HepG2 (cell line): ENCODE results near the gene DMPK. TPM values are rescaled to one million over a fixed set of nuclear protein-coding genes. Genes with fewer than 3 reads are reported as not detected.

Source experiments
- ELF4 ChIP-seq: sonication (generic); formaldehyde crosslinking; IDR thresholded peaks from 2 replicates; pipeline ENCODE4 v1.5.0; 2020; ENCODE audit warnings: missing genetic modification reagents, mild to moderate bottlenecking, moderate library complexity, borderline replicate concordance
- KAT2B ChIP-seq: fragments of 150-350 bp; IDR thresholded peaks from 2 replicates; pipeline ENCODE4 v1.6.1; 2014; ENCODE audit warnings: low read depth, low read length, borderline replicate concordance
- MBNL3 ChIP-seq: fragments of 250-450 bp; sonication (Bioruptor Pico); conservative IDR thresholded peaks from 2 replicates; pipeline ENCODE4 v1.8.0; 2022; ENCODE audit warnings: mild to moderate bottlenecking, inconsistent platforms
- NCOR1 ChIP-seq: fragments of 200-600 bp; sonication (generic); IDR thresholded peaks from 2 replicates; pipeline ENCODE4 v1.7.0; 2017; ENCODE audit warnings: antibody characterized with exemption, low read length, borderline replicate concordance
- RAD51 ChIP-seq: fragments of 450-650 bp; IDR thresholded peaks from 2 replicates; pipeline ENCODE4 v1.6.1; 2016; ENCODE audit warnings: borderline replicate concordance
- RBM22 ChIP-seq: fragments of 200-400 bp; formaldehyde crosslinking; optimal IDR thresholded peaks from 2 replicates; pipeline ENCODE3; 2017; ENCODE audit warnings: mild to moderate bottlenecking, low read length, moderate library complexity
- REL ChIP-seq: sonication (generic); formaldehyde crosslinking; conservative IDR thresholded peaks from 2 replicates; pipeline ENCODE4 v1.8.0; 2022; ENCODE audit warnings: mild to moderate bottlenecking, missing genetic modification reagents, moderate library complexity
- SRSF4 ChIP-seq: fragments of 200-400 bp; formaldehyde crosslinking; IDR thresholded peaks from one replicate; pipeline ENCODE4 v1.6.1; 2018; ENCODE audit warnings: mild to moderate bottlenecking, low read depth, low read length, moderate library complexity; ENCODE audit not compliant: poor library complexity, severe bottlenecking
- SSRP1 ChIP-seq: IDR thresholded peaks from 2 replicates; pipeline ENCODE4 v1.6.1; 2016; ENCODE audit warnings: control low read depth
- YEATS4 ChIP-seq: sonication (generic); formaldehyde crosslinking; IDR thresholded peaks from 2 replicates; pipeline ENCODE4 v1.4.0; 2020; ENCODE audit warnings: missing genetic modification reagents, borderline replicate concordance
- ZNF253 ChIP-seq: sonication (generic); formaldehyde crosslinking; IDR thresholded peaks from 2 replicates; pipeline ENCODE4 v1.8.0; 2022; ENCODE audit warnings: mild to moderate bottlenecking, missing genetic modification reagents, borderline replicate concordance
- ZNF572 ChIP-seq: sonication (generic); formaldehyde crosslinking; IDR thresholded peaks from 2 replicates; pipeline ENCODE4 v1.5.1; 2020; ENCODE audit warnings: mild to moderate bottlenecking, missing genetic modification reagents
- ZNF782 ChIP-seq: sonication (generic); formaldehyde crosslinking; IDR thresholded peaks from 2 replicates; pipeline ENCODE4 v1.4.0; 2020; ENCODE audit warnings: missing genetic modification reagents, mild to moderate bottlenecking, borderline replicate concordance
- ZNF792 ChIP-seq: IDR thresholded peaks from 2 replicates; pipeline ENCODE4 v1.6.1; 2016
- ZNF841 ChIP-seq: sonication (generic); formaldehyde crosslinking; IDR thresholded peaks from 2 replicates; pipeline ENCODE4 v1.8.1; 2023; ENCODE audit warnings: missing genetic modification reagents, borderline replicate concordance
- ZNF850 ChIP-seq: sonication (generic); formaldehyde crosslinking; conservative IDR thresholded peaks from 2 replicates; pipeline ENCODE4 v1.9.0; 2021; ENCODE audit warnings: mild to moderate bottlenecking, missing genetic modification reagents
- ZSCAN29 ChIP-seq: sonication (generic); formaldehyde crosslinking; conservative IDR thresholded peaks from 2 replicates; pipeline ENCODE4 v1.4.0; 2020; ENCODE audit warnings: mild to moderate bottlenecking, missing genetic modification reagents
- ZSCAN30 ChIP-seq: sonication (generic); formaldehyde crosslinking; IDR thresholded peaks from 2 replicates; pipeline ENCODE4 v1.5.0; 2020; ENCODE audit warnings: mild to moderate bottlenecking, missing genetic modification reagents
- polyA plus RNA-seq, 8 experiments: library from polyadenylated mRNA; depleted of rRNA in 3 of 8; stranded (reverse) in 7 of 8; unstranded in 1 of 8; fragments of >200 nt; fragmentation: Illumina TruSeq in 4 of 8; extraction: Trizol in 4 of 8; gene quantifications; 2 replicates each; pipeline versions ENCODE4 v1.2.1 to v1.2.3, GENCODE V29; 2011 to 2016; ENCODE audit warnings: low read depth in 4 of 8, missing spikeins in 1 of 8, mixed read lengths in 1 of 8; ENCODE audit not compliant: insufficient read depth in 1 of 8
- total RNA-seq, 5 experiments: library from RNA; depleted of rRNA; stranded (reverse); fragments of >200 nt; fragmentation: Illumina TruSeq; extraction: Trizol; gene quantifications; 2 replicates each; pipeline ENCODE4 v1.2.3, GENCODE V29; 2016; ENCODE audit warnings: low read depth in 1 of 5
- TF ChIP-seq, protein P1 (sequence below), 2 experiments: sonication (generic) in 1 of 2; formaldehyde crosslinking in 1 of 2; IDR thresholded peaks; 2 replicates each; pipeline versions ENCODE4 v1.4.0 to v1.6.1; 2016 to 2020; ENCODE audit warnings: borderline replicate concordance in 1 of 2, low read depth in 1 of 2, mild to moderate bottlenecking in 1 of 2, missing genetic modification reagents in 1 of 2
- TF ChIP-seq, protein P2 (sequence below): sonication (generic); formaldehyde crosslinking; IDR thresholded peaks from 2 replicates; pipeline ENCODE4 v1.5.1; 2020; ENCODE audit warnings: mild to moderate bottlenecking, missing genetic modification reagents, borderline replicate concordance
- TF ChIP-seq, protein P3 (sequence below): sonication (generic); formaldehyde crosslinking; conservative IDR thresholded peaks from 2 replicates; pipeline ENCODE4 v1.8.0; 2022; ENCODE audit warnings: low read depth, missing genetic modification reagents
- TF ChIP-seq, protein P4 (sequence below): sonication (generic); formaldehyde crosslinking; IDR thresholded peaks from 2 replicates; pipeline ENCODE4 v1.8.1; 2023; ENCODE audit warnings: mild to moderate bottlenecking, missing genetic modification reagents, borderline replicate concordance

The DMPK gene
- total and polyA plus RNA-seq, 2 of the 13 experiments (the other 11 are each of a cell fraction or from before 2014, with no cell fraction given) = 5.3 to 8.8 TPM

DNA sequence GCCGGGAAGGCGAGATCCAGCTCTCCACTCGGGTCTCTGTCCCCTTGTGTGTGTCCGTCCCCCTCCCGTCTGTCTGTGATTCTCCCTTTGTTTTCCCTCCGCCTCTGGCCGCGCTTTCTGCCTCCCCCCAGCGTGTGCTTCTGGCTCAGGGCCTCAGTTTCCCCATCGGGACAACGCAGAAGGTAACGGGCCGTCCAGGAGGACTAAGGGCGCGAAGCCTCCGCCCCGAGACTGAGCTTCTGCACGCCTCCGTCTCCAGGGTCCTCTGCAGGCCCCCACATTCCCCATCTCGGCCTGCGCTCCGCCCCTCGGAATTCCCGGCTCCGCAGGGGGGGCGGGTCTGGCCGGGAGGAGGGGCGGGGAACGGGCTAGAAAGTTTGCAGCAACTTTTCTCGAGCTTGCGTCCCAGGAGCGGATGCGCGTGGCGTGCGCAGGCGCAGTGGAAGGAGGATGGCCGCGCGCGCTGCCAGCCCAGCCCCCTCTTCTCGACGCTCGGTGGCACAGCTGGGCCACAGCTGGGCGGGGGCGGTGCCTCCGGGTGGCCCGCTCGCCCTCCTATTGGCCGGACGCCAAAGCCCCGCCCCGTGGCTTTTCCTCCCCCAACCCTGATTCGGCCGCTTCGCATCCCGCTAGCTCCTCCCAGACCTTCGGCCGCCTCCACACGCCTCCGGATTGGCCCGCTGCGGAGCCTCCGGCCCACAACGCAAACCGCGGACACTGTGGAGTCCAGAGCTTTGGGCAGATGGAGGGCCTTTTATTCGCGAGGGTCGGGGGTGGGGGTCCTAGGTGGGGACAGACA is 13.1 kb downstream of the DMPK start, which contains the start of gene SIX5 (continued):
- TF ChIP-seq, protein P1, sequence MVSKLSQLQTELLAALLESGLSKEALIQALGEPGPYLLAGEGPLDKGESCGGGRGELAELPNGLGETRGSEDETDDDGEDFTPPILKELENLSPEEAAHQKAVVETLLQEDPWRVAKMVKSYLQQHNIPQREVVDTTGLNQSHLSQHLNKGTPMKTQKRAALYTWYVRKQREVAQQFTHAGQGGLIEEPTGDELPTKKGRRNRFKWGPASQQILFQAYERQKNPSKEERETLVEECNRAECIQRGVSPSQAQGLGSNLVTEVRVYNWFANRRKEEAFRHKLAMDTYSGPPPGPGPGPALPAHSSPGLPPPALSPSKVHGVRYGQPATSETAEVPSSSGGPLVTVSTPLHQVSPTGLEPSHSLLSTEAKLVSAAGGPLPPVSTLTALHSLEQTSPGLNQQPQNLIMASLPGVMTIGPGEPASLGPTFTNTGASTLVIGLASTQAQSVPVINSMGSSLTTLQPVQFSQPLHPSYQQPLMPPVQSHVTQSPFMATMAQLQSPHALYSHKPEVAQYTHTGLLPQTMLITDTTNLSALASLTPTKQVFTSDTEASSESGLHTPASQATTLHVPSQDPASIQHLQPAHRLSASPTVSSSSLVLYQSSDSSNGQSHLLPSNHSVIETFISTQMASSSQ (IDR thresholded peaks at IDR 0.05; ENCODE audit: low read depth) = no peak; the same call in 1 of the 2 replicates
- TF ChIP-seq, protein P1 (CRISPR knock-in tag; IDR thresholded peaks at IDR 0.05; ENCODE audit: borderline replicate concordance) = peak; percentile 83; the same call in 1 of the 2 replicates
- TF ChIP-seq ZSCAN30 (CRISPR knock-in tag) (no peak), MBNL3 (CRISPR knock-in tag) (no peak), ZNF841 (no peak), RAD51 (no peak), SSRP1 (CRISPR knock-in tag) (no peak), ZNF253 (no peak), ZSCAN29 (CRISPR knock-in tag) (0 out of 2 replicates have a peak, but pooled peaks have one; percentile 20), ZNF782 (CRISPR knock-in tag) (no peak), NCOR1 (peak; percentile 3; the same call in 1 of the 2 replicates), ELF4 (CRISPR knock-in tag) (peak; percentile 77; the same call in 1 of the 2 replicates), SRSF4 (no peak), KAT2B (no peak), RBM22 (no peak), REL (CRISPR knock-in tag) (peak; percentile 47; the same call in 1 of the 2 replicates), YEATS4 (CRISPR knock-in tag) (peak; percentile 77; the same call in 1 of the 2 replicates), ZNF792 (CRISPR knock-in tag) (no peak; the same call in 1 of the 2 replicates), ZNF572 (CRISPR knock-in tag) (peak; percentile 93), ZNF850 (CRISPR knock-in tag) (no peak)
- TF ChIP-seq, protein P2, sequence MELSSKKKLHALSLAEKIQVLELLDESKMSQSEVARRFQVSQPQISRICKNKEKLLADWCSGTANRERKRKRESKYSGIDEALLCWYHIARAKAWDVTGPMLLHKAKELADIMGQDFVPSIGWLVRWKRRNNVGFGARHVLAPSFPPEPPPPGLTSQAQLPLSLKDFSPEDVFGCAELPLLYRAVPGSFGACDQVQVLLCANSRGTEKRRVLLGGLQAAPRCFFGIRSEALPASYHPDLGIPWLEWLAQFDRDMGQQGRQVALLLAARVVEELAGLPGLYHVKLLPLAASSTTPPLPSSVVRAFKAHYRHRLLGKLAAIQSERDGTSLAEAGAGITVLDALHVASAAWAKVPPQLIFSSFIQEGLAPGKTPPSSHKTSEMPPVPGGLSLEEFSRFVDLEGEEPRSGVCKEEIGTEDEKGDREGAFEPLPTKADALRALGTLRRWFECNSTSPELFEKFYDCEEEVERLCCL = no peak
- TF ChIP-seq, protein P3, sequence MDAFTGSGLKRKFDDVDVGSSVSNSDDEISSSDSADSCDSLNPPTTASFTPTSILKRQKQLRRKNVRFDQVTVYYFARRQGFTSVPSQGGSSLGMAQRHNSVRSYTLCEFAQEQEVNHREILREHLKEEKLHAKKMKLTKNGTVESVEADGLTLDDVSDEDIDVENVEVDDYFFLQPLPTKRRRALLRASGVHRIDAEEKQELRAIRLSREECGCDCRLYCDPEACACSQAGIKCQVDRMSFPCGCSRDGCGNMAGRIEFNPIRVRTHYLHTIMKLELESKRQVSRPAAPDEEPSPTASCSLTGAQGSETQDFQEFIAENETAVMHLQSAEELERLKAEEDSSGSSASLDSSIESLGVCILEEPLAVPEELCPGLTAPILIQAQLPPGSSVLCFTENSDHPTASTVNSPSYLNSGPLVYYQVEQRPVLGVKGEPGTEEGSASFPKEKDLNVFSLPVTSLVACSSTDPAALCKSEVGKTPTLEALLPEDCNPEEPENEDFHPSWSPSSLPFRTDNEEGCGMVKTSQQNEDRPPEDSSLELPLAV (CRISPR knock-in tag) = no peak
- TF ChIP-seq, protein P4, sequence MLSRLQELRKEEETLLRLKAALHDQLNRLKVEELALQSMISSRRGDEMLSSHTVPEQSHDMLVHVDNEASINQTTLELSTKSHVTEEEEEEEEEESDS (CRISPR knock-in tag) = no peak
